SK-N-SH treated with all-trans-retinoic acid at 6 μM for 48 hours (cell line): ENCODE results near the gene PLG.

Experiments used
- ATAC-seq: fragments of 200-7000 bp; cut with Tn5 transposase; 3 replicates; pipeline ENCODE4 v1.9.1; 2020; ENCODE audit warnings: mild to moderate bottlenecking, moderate library complexity
- ARNTL ChIP-seq: fragments of 450-650 bp; formaldehyde crosslinking; IDR thresholded peaks from 2 replicates; pipeline ENCODE4 v1.5.0; 2020; ENCODE audit warnings: low read depth, mild to moderate bottlenecking, moderate library complexity, borderline replicate concordance
- CREB5 ChIP-seq: fragments of 250-450 bp; sonication (Bioruptor Pico); IDR thresholded peaks from 2 replicates; pipeline ENCODE4 v1.5.1; 2020; ENCODE audit warnings: low read depth, mild to moderate bottlenecking, moderate library complexity
- CSDC2 ChIP-seq: fragments of 250-450 bp; sonication (Bioruptor Pico); IDR thresholded peaks from 2 replicates; pipeline ENCODE4 v1.5.0; 2020; ENCODE audit warnings: mild to moderate bottlenecking, moderate library complexity
- CSRNP3 ChIP-seq: fragments of 250-450 bp; sonication (Bioruptor Pico); IDR thresholded peaks from 2 replicates; pipeline ENCODE4 v1.5.1; 2021; ENCODE audit warnings: mild to moderate bottlenecking, moderate library complexity
- ESRRG ChIP-seq: fragments of 250-450 bp; sonication (Bioruptor Pico); IDR thresholded peaks from 2 replicates; pipeline ENCODE4 v1.6.1; 2021; ENCODE audit warnings: mild to moderate bottlenecking
- GLIS3 ChIP-seq: fragments of 250-450 bp; sonication (Bioruptor Pico); IDR thresholded peaks from 2 replicates; pipeline ENCODE4 v1.5.0; 2020; ENCODE audit warnings: mild to moderate bottlenecking, moderate library complexity
- ISL1 ChIP-seq: fragments of 250-450 bp; sonication (Bioruptor Pico); IDR thresholded peaks from 2 replicates; pipeline ENCODE4 v2.1.2; 2022; ENCODE audit warnings: mild to moderate bottlenecking, moderate library complexity
- OSR1 ChIP-seq: fragments of 250-450 bp; sonication (Bioruptor Pico); IDR thresholded peaks from 2 replicates; pipeline ENCODE4 v1.8.0; 2022; ENCODE audit warnings: moderate library complexity, mild to moderate bottlenecking, inconsistent platforms
- PATZ1 ChIP-seq: fragments of 250-450 bp; sonication (Bioruptor Pico); IDR thresholded peaks from 2 replicates; pipeline ENCODE4 v1.8.0; 2020; ENCODE audit warnings: mild to moderate bottlenecking, moderate library complexity, borderline replicate concordance
- POU6F1 ChIP-seq: fragments of 250-450 bp; sonication (Bioruptor Pico); IDR thresholded peaks from 2 replicates; pipeline ENCODE4 v1.8.0; 2021; ENCODE audit warnings: low read depth, mild to moderate bottlenecking, moderate library complexity, borderline replicate concordance
- PPARA ChIP-seq: fragments of 250-450 bp; sonication (Bioruptor Pico); IDR thresholded peaks from 2 replicates; pipeline ENCODE4 v1.5.0; 2020; ENCODE audit warnings: mild to moderate bottlenecking, borderline replicate concordance
- RARB ChIP-seq: fragments of 250-450 bp; sonication (Bioruptor Pico); IDR thresholded peaks from 2 replicates; pipeline ENCODE4 v1.8.0; 2021; ENCODE audit warnings: mild to moderate bottlenecking, moderate library complexity
- SNAI2 ChIP-seq: fragments of 250-450 bp; sonication (Bioruptor Pico); IDR thresholded peaks from 2 replicates; pipeline ENCODE4 v1.5.0; 2020; ENCODE audit warnings: mild to moderate bottlenecking, moderate library complexity
- TCF4 ChIP-seq: fragments of 250-450 bp; sonication (Bioruptor Pico); IDR thresholded peaks from 2 replicates; pipeline ENCODE4 v1.8.0; 2021; ENCODE audit warnings: mild to moderate bottlenecking, moderate library complexity, borderline replicate concordance
- TOX ChIP-seq: fragments of 250-450 bp; sonication (Bioruptor Pico); IDR thresholded peaks from 2 replicates; pipeline ENCODE4 v1.8.0; 2021; ENCODE audit warnings: mild to moderate bottlenecking, moderate library complexity, borderline replicate concordance
- TSHZ2 ChIP-seq: fragments of 250-450 bp; sonication (Bioruptor Pico); IDR thresholded peaks from 2 replicates; pipeline ENCODE4 v1.5.0; 2020; ENCODE audit warnings: mild to moderate bottlenecking, moderate library complexity
- ZC3H10 ChIP-seq: fragments of 250-450 bp; sonication (Bioruptor Pico); IDR thresholded peaks from 2 replicates; pipeline ENCODE4 v1.5.1; 2021; ENCODE audit warnings: mild to moderate bottlenecking, moderate library complexity
- ZFP3 ChIP-seq: fragments of 250-450 bp; sonication (Bioruptor Pico); IDR thresholded peaks from 2 replicates; pipeline ENCODE4 v1.5.0; 2020; ENCODE audit warnings: mild to moderate bottlenecking, moderate library complexity
- ZFP30 ChIP-seq: fragments of 450-650 bp; formaldehyde crosslinking; IDR thresholded peaks from 2 replicates; pipeline ENCODE4 v1.5.0; 2022; ENCODE audit warnings: mild to moderate bottlenecking, moderate library complexity
- ZNF565 ChIP-seq: fragments of 450-650 bp; formaldehyde crosslinking; conservative IDR thresholded peaks from 2 replicates; pipeline ENCODE4 v1.5.0; 2020; ENCODE audit warnings: low read depth, mild to moderate bottlenecking, moderate library complexity
- ZNF70 ChIP-seq: fragments of 450-650 bp; formaldehyde crosslinking; IDR thresholded peaks from 2 replicates; pipeline ENCODE4 v1.5.0; 2020; ENCODE audit warnings: mild to moderate bottlenecking, moderate library complexity
- ZNF8 ChIP-seq: fragments of 450-650 bp; formaldehyde crosslinking; IDR thresholded peaks from 2 replicates; pipeline ENCODE4 v1.5.0; 2020; ENCODE audit warnings: mild to moderate bottlenecking, moderate library complexity

The PLG gene

GRCh38 chr6:160788806-160789205 is 86.8 kb downstream of the PLG start:
- ATAC-seq: no peak
- no peak for TF ChIP-seq PPARA
- TF ChIP-seq RARB (CRISPR knock-in tag): no peak
- TF ChIP-seq ZFP3 (CRISPR knock-in tag): no peak
- no peak for TF ChIP-seq ZC3H10 (CRISPR knock-in tag)
- TF ChIP-seq ZNF8 (CRISPR knock-in tag): no peak
- no peak for TF ChIP-seq ISL1 (CRISPR knock-in tag)
- TF ChIP-seq, all 23 proteins: peak for 0

- TF ChIP-seq CSRNP3 (no peak), SNAI2 (CRISPR knock-in tag) (no peak), ARNTL (no peak), PPARA (no peak), POU6F1 (CRISPR knock-in tag) (no peak), ZNF70 (CRISPR knock-in tag) (no peak), ZC3H10 (CRISPR knock-in tag) (no peak), ZNF8 (CRISPR knock-in tag) (no peak), TSHZ2 (no peak), ZFP3 (CRISPR knock-in tag) (no peak), OSR1 (CRISPR knock-in tag) (no peak), ESRRG (CRISPR knock-in tag) (no peak), CREB5 (CRISPR knock-in tag) (no peak), ZNF565 (no peak), GLIS3 (CRISPR knock-in tag) (no peak), PATZ1 (CRISPR knock-in tag) (no peak)
- ATAC-seq: no peak
Observed at GRCh38 chr6:160789263-160790027, 87.4 kb downstream of the PLG start.

- ATAC-seq: no peak
- TF ChIP-seq PATZ1 (CRISPR knock-in tag) (no peak), SNAI2 (CRISPR knock-in tag) (no peak), ESRRG (CRISPR knock-in tag) (no peak), ZFP3 (CRISPR knock-in tag) (no peak), CREB5 (CRISPR knock-in tag) (no peak), ZFP30 (CRISPR knock-in tag) (no peak), CSDC2 (no peak), TOX (no peak), ZNF70 (CRISPR knock-in tag) (no peak), TCF4 (no peak), ARNTL (no peak), ZC3H10 (CRISPR knock-in tag) (no peak), OSR1 (CRISPR knock-in tag) (no peak), ISL1 (CRISPR knock-in tag) (no peak), ZNF8 (CRISPR knock-in tag) (no peak), PPARA (no peak), GLIS3 (CRISPR knock-in tag) (no peak)
Observed at GRCh38 chr6:160790028-160790792, 88.2 kb downstream of the PLG start.
